Measurements from ENCODE around the gene SLC35G4.

DNA sequence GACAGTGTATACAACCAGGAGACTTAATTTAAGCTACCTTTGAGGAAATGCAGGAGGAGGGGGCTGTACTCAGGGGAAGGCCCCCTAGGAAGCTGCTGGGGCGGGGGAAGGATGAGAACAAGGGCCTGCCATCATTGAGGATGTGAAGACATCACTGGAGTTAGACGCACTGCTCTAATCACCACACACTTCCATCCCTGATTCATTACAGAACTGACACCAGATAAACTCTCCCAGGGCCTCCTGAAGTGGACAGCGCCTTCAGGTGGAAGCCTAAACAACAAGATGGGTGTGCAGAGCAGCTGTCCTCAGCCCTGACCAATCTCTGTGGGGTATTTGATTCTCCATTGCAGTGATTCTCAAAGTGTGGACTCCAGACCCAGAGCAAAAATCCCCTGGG lies 30.6 kb upstream of the SLC35G4 start:
- TF ChIP-seq EP300 (conservative IDR thresholded peaks at IDR 0.05; ENCODE audit: poor library complexity, severe bottlenecking) (no peak), POLR2AphosphoS5 (IDR thresholded peaks at IDR 0.05) (no peak), MXI1 (conservative IDR thresholded peaks at IDR 0.05; ENCODE audit: poor library complexity, severe bottlenecking) (no peak), RAD21 (conservative IDR thresholded peaks at IDR 0.05) (no peak)
- TF ChIP-seq, protein P1, sequence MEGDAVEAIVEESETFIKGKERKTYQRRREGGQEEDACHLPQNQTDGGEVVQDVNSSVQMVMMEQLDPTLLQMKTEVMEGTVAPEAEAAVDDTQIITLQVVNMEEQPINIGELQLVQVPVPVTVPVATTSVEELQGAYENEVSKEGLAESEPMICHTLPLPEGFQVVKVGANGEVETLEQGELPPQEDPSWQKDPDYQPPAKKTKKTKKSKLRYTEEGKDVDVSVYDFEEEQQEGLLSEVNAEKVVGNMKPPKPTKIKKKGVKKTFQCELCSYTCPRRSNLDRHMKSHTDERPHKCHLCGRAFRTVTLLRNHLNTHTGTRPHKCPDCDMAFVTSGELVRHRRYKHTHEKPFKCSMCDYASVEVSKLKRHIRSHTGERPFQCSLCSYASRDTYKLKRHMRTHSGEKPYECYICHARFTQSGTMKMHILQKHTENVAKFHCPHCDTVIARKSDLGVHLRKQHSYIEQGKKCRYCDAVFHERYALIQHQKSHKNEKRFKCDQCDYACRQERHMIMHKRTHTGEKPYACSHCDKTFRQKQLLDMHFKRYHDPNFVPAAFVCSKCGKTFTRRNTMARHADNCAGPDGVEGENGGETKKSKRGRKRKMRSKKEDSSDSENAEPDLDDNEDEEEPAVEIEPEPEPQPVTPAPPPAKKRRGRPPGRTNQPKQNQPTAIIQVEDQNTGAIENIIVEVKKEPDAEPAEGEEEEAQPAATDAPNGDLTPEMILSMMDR (IDR thresholded peaks at IDR 0.05; ENCODE audit: poor library complexity, severe bottlenecking): no peak
- TF ChIP-seq, protein P2, sequence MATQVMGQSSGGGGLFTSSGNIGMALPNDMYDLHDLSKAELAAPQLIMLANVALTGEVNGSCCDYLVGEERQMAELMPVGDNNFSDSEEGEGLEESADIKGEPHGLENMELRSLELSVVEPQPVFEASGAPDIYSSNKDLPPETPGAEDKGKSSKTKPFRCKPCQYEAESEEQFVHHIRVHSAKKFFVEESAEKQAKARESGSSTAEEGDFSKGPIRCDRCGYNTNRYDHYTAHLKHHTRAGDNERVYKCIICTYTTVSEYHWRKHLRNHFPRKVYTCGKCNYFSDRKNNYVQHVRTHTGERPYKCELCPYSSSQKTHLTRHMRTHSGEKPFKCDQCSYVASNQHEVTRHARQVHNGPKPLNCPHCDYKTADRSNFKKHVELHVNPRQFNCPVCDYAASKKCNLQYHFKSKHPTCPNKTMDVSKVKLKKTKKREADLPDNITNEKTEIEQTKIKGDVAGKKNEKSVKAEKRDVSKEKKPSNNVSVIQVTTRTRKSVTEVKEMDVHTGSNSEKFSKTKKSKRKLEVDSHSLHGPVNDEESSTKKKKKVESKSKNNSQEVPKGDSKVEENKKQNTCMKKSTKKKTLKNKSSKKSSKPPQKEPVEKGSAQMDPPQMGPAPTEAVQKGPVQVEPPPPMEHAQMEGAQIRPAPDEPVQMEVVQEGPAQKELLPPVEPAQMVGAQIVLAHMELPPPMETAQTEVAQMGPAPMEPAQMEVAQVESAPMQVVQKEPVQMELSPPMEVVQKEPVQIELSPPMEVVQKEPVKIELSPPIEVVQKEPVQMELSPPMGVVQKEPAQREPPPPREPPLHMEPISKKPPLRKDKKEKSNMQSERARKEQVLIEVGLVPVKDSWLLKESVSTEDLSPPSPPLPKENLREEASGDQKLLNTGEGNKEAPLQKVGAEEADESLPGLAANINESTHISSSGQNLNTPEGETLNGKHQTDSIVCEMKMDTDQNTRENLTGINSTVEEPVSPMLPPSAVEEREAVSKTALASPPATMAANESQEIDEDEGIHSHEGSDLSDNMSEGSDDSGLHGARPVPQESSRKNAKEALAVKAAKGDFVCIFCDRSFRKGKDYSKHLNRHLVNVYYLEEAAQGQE (IDR thresholded peaks at IDR 0.05; ENCODE audit: borderline replicate concordance): no peak

Data from neural cell (in vitro differentiated cells).